Activated CD8-positive, alpha-beta memory T cell treated with anti-CD3 and anti-CD28 coated beads, Interleukin-2, amount 10 ng/mL, durations not matched to agents 7 days and 5 days (primary cell): ENCODE data around the gene PLA2G4E. TPM values are rescaled to one million over a fixed set of nuclear protein-coding genes. Genes with fewer than 3 reads are reported as not detected.

ENCODE experiments used
- ATAC-seq: fragments of 150-1000 bp; cut with Tn5 transposase; one replicate; pipeline ENCODE4 v1.10.0; 2021; ENCODE audit warnings: moderate library complexity
- CTCF ChIA-PET: fragments of 350-600 bp; sonication (Branson Sonifier 250); formaldehyde crosslinking; loops from one replicate; lab custom pipeline; 2021; ENCODE audit warnings: antibody characterized with exemption; lab: Charles Lee
- DNase-seq: peaks from one replicate; pipeline ENCODE4 v3.0.0-alpha.2; 2020
- H3K27ac Mint-ChIP-seq: one replicate; pipeline ENCODE4 v1.8.0; 2021; ENCODE audit warnings: mild to moderate bottlenecking, mixed read lengths
- H3K27me3 Mint-ChIP-seq: one replicate; pipeline ENCODE4 v1.8.0; 2021; ENCODE audit warnings: mixed read lengths
- H3K36me3 Mint-ChIP-seq: one replicate; pipeline ENCODE4 v1.8.0; 2021; ENCODE audit warnings: mild to moderate bottlenecking, mixed read lengths
- H3K4me1 Mint-ChIP-seq: one replicate; pipeline ENCODE4 v1.8.0; 2021; ENCODE audit warnings: mixed read lengths
- H3K4me3 Mint-ChIP-seq: one replicate; pipeline ENCODE4 v1.8.0; 2021; ENCODE audit warnings: mild to moderate bottlenecking, moderate library complexity, mixed read lengths
- H3K9me3 Mint-ChIP-seq: one replicate; pipeline ENCODE4 v1.8.0; 2022; ENCODE audit warnings: low read depth, mixed read lengths
- total RNA-seq, 2 experiments: library from RNA; stranded (reverse); gene quantifications; one replicate each; pipeline ENCODE4 v1.2.3, GENCODE V29; 2021

The PLA2G4E gene
- total RNA-seq, 2 experiments from 2014 or later = 0.05 TPM; not detected in 1

DNA sequence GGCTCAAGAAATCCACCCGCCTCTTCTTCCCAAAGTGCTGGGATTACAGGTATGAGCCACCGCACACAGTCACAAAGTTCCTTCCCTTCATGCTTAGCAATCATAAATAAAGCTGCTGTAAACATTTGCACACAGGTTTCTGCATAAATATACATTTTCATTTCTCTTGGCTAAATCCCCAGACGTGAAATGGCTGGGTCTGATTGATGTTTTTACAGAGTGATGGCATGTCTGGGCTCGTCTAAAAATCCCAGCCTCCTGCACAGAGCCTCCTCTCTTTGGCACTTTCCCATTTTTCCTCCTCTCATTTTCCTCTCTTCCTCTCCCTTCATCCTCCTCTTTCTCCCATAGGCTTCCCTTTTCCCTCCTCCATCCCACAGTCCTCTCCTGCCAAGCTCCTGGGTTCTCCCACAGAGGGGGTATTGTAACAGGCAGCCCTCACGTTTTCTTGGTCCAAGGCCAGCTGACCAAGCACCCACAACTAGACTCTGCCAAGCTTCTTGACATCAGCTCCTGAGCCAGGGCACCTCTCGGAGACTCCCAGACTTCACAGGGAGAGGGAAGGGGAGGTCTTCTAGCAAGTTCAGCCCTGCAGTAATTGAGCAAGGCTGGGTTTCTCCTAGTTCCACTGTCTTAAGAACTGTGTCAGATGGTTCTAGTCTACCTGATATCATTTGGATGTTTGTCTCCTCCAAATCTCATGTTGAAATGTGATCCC is 10.5 kb upstream of the PLA2G4E start:
- no peak overlapping the region for H3K27ac Mint-ChIP-seq
- peaks cover 32% of the 10 kb centered on the region for H3K27me3 Mint-ChIP-seq
- CTCF ChIA-PET = no interaction called here
- no peaks in the 10 kb centered on the region for H3K9me3 Mint-ChIP-seq
- ATAC-seq (no peak), DNase-seq (no peak)
- no peaks in the 10 kb centered on the region for H3K36me3 Mint-ChIP-seq
- H3K4me3 Mint-ChIP-seq = no peak overlapping the region
- H3K4me1 Mint-ChIP-seq = peaks cover 6% of the 10 kb centered on the region

DNA sequence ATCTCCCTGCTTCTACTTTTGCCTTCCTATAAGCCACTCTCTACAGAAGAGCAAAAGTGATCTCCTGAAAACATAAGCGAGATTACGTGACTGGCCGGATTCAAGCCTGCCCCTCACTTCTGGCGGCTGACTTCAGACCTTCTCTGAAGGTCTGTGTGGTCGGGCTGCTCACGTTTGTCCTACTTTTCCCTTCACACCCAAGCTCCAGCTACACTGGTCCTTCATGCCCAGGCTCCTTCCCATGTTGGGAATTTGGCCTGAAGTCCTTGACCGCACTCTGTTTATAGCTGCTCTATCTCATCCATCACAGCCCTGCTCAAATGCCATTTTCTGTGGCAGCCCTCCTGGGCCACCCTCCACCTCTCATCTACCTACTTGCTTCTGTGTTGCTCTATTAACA is 6.7 kb upstream of the PLA2G4E start:
- CTCF ChIA-PET = interaction anchor here (1.8 kb wide), 1 partner anchor 38 kb away, joined by 6 read pairs; no protein-coding TSS in a partner anchor
- no peak overlapping the region for H3K27ac Mint-ChIP-seq

DNA sequence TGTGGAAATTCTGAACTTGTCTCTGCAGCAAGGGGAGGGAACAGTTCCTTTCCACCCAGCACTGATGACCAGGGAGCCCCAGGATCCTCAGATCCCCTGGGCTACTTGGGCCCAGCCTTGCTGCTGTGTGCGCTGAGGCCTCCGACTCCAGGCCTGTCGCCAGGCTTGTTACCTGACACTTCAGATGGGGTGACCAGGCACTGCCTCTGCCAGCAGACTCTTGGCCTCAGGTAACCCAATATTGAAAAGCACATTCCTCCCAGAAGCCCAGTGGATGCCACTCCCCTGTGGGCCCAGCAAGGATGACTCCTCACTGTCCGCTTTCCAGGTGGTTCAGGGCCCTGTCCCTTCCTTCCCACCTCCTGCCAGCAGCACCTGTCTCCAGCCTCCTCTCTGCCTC is 3.5 kb upstream of the PLA2G4E start:
- H3K27ac Mint-ChIP-seq = no peak overlapping the region
- DNase-seq (no peak), ATAC-seq (no peak)
- H3K4me3 Mint-ChIP-seq = no peak overlapping the region
- H3K4me1 Mint-ChIP-seq = no peaks in the 10 kb centered on the region
- H3K27me3 Mint-ChIP-seq = peaks cover 26% of the 10 kb centered on the region
- no peaks in the 10 kb centered on the region for H3K9me3 Mint-ChIP-seq
- CTCF ChIA-PET = no interaction called here
- no peaks in the 10 kb centered on the region for H3K36me3 Mint-ChIP-seq

More for the DNA sequence above, 6.7 kb upstream of the PLA2G4E start:
- H3K9me3 Mint-ChIP-seq = no peaks in the 10 kb centered on the region
- no peaks in the 10 kb centered on the region for H3K36me3 Mint-ChIP-seq
- H3K4me3 Mint-ChIP-seq = no peak overlapping the region
- peaks cover 36% of the 10 kb centered on the region for H3K27me3 Mint-ChIP-seq
- ATAC-seq (no peak), DNase-seq (no peak)
- no peaks in the 10 kb centered on the region for H3K4me1 Mint-ChIP-seq

DNA sequence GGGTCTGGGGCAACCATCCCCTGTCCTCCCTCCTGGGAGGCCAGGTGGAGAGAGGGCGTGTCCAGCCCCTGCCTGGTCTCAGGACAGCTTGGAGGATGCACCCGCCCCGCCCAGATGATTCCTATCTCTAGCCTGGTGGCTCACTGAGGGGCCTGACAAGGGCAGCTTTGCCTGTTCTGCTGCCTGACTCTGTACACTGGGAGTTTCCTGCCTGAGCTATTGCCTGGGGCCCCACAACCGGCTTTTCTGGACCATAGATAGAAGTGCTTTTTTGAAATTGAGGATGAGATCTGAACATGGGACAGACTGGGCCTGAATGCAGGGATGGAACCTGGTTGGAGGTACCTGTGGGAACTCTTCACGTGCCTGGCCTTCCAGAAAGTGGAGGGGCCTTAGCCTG is 751 bp upstream of the PLA2G4E start:
- peaks cover 19% of the 10 kb centered on the region for H3K27me3 Mint-ChIP-seq
- H3K36me3 Mint-ChIP-seq = no peaks in the 10 kb centered on the region
- H3K4me3 Mint-ChIP-seq = no peak overlapping the region
- no peaks in the 10 kb centered on the region for H3K9me3 Mint-ChIP-seq
- DNase-seq = no peak
- H3K27ac Mint-ChIP-seq = no peak overlapping the region
- H3K4me1 Mint-ChIP-seq = no peaks in the 10 kb centered on the region
- CTCF ChIA-PET = no interaction called here
- no peak for ATAC-seq

DNA sequence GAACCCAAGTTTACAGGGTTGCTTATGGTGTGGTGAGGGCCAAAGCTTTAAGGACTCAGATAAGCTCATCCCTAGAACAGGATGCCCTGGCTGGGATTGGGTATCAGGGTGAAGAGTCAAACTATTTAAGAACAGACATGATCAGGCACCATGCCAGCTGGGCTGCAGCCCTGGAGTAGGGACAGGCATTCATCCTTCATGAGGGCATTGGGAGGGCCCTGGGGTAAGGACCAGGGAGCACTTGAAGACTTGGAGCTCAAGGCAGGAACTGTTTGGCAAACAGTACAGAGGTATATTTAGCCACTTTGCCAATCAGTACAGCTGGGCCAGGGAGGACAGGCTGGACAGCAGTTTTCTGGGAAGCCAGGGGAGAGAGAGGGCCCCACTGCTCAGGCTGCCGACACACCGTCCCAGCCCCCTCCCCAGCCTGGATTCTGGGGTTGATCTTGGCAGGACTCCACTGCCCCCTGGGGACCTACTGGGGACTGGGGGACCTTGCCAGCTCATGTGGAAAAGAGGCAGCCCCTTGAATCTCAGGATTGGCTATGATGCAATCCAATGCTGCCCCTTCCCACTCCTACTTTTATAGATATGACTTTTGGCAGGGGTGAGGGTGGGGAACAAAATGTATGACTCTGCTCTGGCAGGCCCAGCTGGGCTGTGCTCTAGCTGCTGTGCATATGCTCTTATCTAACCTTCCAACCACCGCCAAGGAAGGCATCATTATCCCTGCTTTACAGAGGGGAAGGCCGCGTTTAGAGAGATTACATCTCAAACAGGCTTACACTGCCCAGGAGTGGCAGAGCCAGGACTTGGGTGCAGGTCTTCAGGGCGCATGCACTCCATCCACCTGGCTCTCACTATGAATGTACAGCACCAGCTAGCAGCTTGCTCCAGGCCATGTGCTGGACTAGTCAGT is 2.3 kb downstream of the PLA2G4E start:
- CTCF ChIA-PET = interaction anchor here (1.2 kb wide), 1 partner anchor 66 kb away, joined by 3 read pairs; no protein-coding TSS in a partner anchor
- no peak overlapping the region for H3K27ac Mint-ChIP-seq
- no peak overlapping the region for H3K4me3 Mint-ChIP-seq
- H3K9me3 Mint-ChIP-seq = no peaks in the 10 kb centered on the region
- no peak for DNase-seq
- H3K4me1 Mint-ChIP-seq = no peaks in the 10 kb centered on the region
- no peaks in the 10 kb centered on the region for H3K36me3 Mint-ChIP-seq
- no peak for ATAC-seq
- H3K27me3 Mint-ChIP-seq = peaks cover 15% of the 10 kb centered on the region

DNA sequence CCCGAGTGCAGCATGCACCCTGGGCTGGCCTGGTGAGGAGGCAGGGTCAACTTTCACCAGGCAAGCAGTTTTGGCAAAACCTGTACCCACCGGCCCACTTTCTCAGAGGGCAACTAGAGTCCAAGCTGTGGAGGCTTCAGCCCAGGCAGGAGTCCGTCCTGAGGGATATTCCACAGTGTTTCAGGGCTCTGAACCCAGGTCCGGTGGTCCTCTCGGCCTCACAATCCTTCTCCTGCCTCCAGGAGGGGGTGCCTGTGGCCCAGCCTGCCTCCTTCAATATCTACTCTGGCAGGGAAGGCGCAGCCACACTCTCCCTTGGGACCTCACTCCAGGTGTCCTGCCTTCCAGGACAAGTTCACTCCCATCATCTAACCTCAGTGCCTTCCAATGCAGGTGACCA is 3.9 kb downstream of the PLA2G4E start:
- no peak overlapping the region for H3K27ac Mint-ChIP-seq
- DNase-seq (no peak), ATAC-seq (no peak)
- peaks cover 15% of the 10 kb centered on the region for H3K27me3 Mint-ChIP-seq
- H3K4me3 Mint-ChIP-seq = no peak overlapping the region
- H3K36me3 Mint-ChIP-seq = no peaks in the 10 kb centered on the region
- H3K4me1 Mint-ChIP-seq = peaks cover 2% of the 10 kb centered on the region
- no peaks in the 10 kb centered on the region for H3K9me3 Mint-ChIP-seq
- CTCF ChIA-PET = interaction anchor here (0.7 kb wide), 1 partner anchor 28 kb away, joined by 3 read pairs; no protein-coding TSS in a partner anchor

DNA sequence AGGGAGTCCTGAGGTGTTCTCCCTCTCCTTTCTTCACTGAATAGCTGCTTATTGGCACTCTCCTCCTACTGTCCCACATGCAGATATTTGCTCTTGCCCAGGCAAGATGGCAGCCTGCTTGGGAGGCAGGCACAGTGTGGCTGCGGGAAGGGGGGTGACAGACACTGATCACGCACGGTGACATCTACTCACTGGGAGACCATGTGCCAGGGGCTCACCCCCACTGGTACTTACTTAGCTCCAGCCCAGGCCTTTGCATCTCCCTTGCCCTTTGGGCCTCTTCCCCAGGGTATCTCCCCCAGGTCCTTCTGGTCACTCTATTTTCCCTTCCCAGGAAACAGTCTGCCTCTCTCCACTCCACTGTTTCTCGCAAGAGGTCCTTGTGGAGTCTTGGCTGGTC is 6.4 kb downstream of the PLA2G4E start:
- DNase-seq (no peak), ATAC-seq (no peak)
- Mint-ChIP-seq H3K36me3 (no peaks in the 10 kb centered on the region), H3K27ac (no peak overlapping the region), H3K27me3 (peaks cover 15% of the 10 kb centered on the region), H3K4me3 (no peak overlapping the region), H3K9me3 (no peaks in the 10 kb centered on the region), H3K4me1 (peaks cover 13% of the 10 kb centered on the region)
- CTCF ChIA-PET = interaction anchor here (0.7 kb wide), 2 partner anchors 50 to 123 kb away, joined by 3 read pairs; no protein-coding TSS in a partner anchor

DNA sequence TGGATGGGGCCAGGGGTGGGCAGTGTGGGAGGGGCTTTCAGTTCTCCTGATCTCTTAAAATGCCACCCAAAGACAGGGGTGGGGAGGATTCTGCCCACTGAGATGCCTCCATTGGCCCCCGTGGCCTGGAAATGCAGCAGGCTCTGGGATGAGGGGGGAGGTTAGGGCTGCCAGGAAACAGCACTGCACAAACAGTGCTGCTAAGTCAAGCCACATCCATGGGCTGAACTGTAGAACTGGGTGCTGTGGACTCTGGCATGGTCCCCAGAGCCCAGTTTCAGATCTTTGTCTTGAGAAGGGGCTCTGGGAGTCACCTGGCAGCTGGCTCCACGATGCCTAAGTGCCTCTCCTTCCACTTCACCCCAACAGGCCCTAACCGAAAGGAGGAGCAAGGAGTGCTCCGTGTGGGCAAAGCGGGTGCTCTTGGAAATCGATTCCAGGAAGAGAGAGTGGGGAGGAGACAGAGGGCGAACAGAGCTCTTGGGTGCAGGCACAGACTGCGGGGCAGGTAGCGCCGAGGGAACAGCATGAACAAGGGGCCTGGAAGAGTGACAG is 7.8 kb downstream of the PLA2G4E start:
- Mint-ChIP-seq H3K27ac (no peak overlapping the region), H3K36me3 (no peaks in the 10 kb centered on the region), H3K27me3 (peaks cover 11% of the 10 kb centered on the region), H3K4me3 (no peak overlapping the region), H3K9me3 (no peaks in the 10 kb centered on the region), H3K4me1 (peaks cover 13% of the 10 kb centered on the region)
- CTCF ChIA-PET = no interaction called here
- ATAC-seq (no peak), DNase-seq (no peak)

DNA sequence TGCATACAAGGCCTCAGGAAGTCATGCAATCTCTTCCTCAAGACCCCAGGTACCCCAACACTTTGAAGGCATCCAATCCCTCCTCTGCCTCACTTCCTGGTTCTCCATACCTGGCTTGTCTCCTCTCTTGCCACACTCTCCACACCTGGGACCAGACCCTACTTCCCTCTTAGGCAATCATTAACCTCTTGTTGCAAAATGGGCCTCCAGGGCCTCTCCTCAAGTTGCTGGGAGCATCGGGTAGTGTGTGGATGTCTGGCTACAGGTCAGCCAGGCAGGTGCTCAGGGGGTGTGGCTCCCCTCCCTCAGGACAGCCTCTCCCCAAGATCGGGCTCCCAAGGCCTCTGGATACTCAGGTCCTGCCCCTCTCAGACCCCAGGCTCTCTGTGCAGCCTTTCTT is 8.6 kb downstream of the PLA2G4E start:
- no peak for DNase-seq
- Mint-ChIP-seq H3K36me3 (no peaks in the 10 kb centered on the region), H3K27me3 (peaks cover 6% of the 10 kb centered on the region), H3K4me3 (no peak overlapping the region), H3K27ac (no peak overlapping the region), H3K4me1 (peaks cover 13% of the 10 kb centered on the region), H3K9me3 (no peaks in the 10 kb centered on the region)
- CTCF ChIA-PET = no interaction called here
- no peak for ATAC-seq

DNA sequence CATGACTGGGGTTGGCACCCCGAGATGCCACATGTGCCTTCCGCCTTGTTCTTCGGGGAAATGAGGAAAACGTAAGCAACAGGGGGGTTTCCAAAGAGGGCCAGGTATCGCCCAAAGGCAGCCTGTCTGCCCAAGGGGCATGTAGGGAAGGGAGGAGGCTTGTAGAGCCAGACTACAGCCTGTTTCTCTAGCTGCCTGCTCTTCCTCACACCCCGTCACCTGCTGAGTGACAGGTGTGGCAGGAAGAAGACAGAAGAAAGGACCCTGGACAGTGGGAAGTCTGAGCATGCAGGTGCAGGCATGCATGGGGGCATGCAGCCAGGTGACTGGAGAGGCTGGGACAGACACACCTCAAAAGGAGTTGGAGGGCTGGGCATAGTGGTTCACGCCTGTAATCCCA is 9.8 kb downstream of the PLA2G4E start:
- CTCF ChIA-PET = no interaction called here
- Mint-ChIP-seq H3K36me3 (no peaks in the 10 kb centered on the region), H3K4me3 (no peak overlapping the region), H3K27me3 (peaks cover 2% of the 10 kb centered on the region), H3K9me3 (no peaks in the 10 kb centered on the region), H3K27ac (no peak overlapping the region), H3K4me1 (peaks cover 13% of the 10 kb centered on the region)
- no peak for ATAC-seq
- no peak for DNase-seq

DNA sequence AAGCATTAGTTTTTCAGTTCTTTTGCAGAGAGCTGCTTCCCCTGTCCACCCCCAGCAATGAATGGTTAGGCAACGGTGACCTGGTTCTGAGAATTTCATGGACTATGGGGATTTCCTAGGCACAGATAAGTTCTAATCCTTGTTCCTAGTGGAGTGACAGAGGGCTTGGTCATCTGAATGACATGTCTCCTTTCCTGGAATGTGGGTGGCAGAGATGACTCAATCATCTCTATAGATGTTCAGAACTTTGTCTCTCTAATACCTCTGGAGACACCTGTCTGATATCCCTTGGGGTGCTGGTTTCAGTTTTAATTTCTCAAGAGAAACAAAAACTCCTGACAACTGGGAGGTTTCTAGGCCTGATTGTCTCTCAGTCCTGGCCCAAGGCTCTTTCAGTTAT is 10.4 kb downstream of the PLA2G4E start:
- H3K4me1 Mint-ChIP-seq = peaks cover 13% of the 10 kb centered on the region
- H3K36me3 Mint-ChIP-seq = no peaks in the 10 kb centered on the region
- DNase-seq = no peak
- no peak overlapping the region for H3K4me3 Mint-ChIP-seq
- no peak overlapping the region for H3K27ac Mint-ChIP-seq
- no peak for ATAC-seq
- H3K27me3 Mint-ChIP-seq = no peaks in the 10 kb centered on the region
- CTCF ChIA-PET = no interaction called here
- H3K9me3 Mint-ChIP-seq = no peaks in the 10 kb centered on the region

DNA sequence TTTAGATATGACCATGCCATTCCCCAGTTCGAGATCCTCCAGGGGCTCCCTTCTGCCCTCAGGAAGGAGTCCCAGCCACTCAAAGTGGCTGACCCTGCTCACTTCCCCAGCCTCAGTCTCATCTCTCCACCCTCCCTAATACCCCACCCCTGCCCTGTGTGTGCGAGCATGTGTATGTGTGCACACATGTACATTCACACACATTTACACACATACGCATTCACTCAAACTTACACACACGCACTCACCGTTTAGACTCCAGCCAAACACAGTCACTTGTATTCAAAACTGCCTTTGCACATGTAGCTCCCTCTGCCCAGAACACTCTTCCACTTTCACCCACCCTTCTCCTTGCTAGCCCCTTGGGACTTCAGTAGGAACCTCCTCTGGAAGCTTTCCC is 11.4 kb downstream of the PLA2G4E start:
- no peaks in the 10 kb centered on the region for H3K27me3 Mint-ChIP-seq
- ATAC-seq (no peak), DNase-seq (no peak)
- no peak overlapping the region for H3K27ac Mint-ChIP-seq
- no peaks in the 10 kb centered on the region for H3K9me3 Mint-ChIP-seq
- CTCF ChIA-PET = interaction anchor here (0.7 to 0.8 kb wide), 2 partner anchors 76 to 126 kb away, joined by 3 read pairs; no protein-coding TSS in a partner anchor
- H3K4me1 Mint-ChIP-seq = peaks cover 13% of the 10 kb centered on the region
- no peak overlapping the region for H3K4me3 Mint-ChIP-seq
- no peaks in the 10 kb centered on the region for H3K36me3 Mint-ChIP-seq

DNA sequence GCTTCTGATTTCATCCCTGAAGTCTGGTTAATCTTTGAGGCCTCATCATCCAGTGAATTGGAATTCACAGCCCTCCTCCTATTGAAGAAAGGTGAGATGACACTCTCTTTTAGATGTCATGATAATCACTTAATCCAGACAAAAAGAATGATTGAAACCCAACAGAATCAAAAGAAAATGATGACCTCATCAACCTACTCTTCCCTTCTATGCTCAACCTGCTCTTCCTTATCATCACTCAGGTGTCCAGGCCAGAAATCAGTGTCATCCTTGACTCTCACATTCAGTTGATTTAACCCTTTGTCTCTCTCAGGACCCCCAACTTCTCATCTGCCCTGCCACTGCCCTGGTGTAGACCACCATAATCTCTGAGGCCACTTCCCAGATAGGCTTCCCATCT is 11.8 kb downstream of the PLA2G4E start:
- CTCF ChIA-PET = interaction anchor here (0.7 kb wide), 1 partner anchor 77 kb away, joined by 3 read pairs; no protein-coding TSS in a partner anchor
- Mint-ChIP-seq H3K4me3 (no peak overlapping the region), H3K36me3 (no peaks in the 10 kb centered on the region), H3K4me1 (peaks cover 13% of the 10 kb centered on the region), H3K27ac (no peak overlapping the region), H3K9me3 (no peaks in the 10 kb centered on the region), H3K27me3 (no peaks in the 10 kb centered on the region)
- DNase-seq (no peak), ATAC-seq (no peak)
